ENCODE data around the gene RAB31. TPM values are rescaled to one million over a fixed set of nuclear protein-coding genes. Genes with fewer than 3 reads are reported as not detected.
A peak's percentile ranks its signal among the peaks of the same experiment; 100 is the strongest.

Gene RAB31
- total and polyA plus RNA-seq, 2 experiments from 2014 or later: 26.0 to 81.8 TPM

DNA sequence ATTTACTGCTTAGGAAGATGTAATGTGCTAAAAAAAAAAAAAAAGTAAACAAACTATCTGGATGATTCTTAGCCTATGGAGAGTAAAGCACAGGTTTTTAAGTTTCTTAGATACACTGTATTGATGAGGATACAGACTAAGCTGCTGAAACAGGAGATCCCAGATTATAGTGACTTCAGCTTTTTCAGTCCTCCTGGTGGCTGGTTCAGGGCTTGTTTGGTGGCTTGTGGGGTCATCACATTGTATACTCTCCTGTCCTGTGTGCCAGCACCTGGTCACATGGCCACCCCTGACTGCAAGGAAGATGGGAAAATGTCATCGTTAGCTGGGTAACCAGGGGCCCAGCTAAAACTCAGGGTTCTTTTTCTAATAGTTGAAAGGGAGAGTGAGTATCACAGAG is 31.4 kb downstream of the RAB31 start:
- no peak for DNase-seq (ENCODE audit: low spot score)
- no peak overlapping the region for H3K4me3 ChIP-seq
- H3K9me3 ChIP-seq (ENCODE audit: low read depth): no peaks in the 10 kb centered on the region
- H4K20me1 ChIP-seq (ENCODE audit: insufficient read depth, poor library complexity, severe bottlenecking): no peaks in the 10 kb centered on the region
- no peak overlapping the region for H3K4me2 ChIP-seq
- WGBS (ENCODE audit: low lambda C conversion rate, missing lambda C conversion rate): 90% methylated on average over 1 of the region's 1 CpG
- no peak overlapping the region for H3K27ac ChIP-seq
- peaks cover 3% of the 10 kb centered on the region for H3K79me2 ChIP-seq
- no peak for TF ChIP-seq EZH2phosphoT487 (IDR thresholded peaks at IDR 0.05; ENCODE audit: low read depth, severe bottlenecking, unreplicated experiment)
- TF ChIP-seq EZH2 (IDR thresholded peaks at IDR 0.05; ENCODE audit: borderline replicate concordance): no peak
- H2AFZ ChIP-seq: no peak overlapping the region
- no peaks in the 10 kb centered on the region for H3K36me3 ChIP-seq (replicated peaks; ENCODE audit: insufficient read depth, low read depth)
- H3K4me1 ChIP-seq (ENCODE audit: insufficient read depth): peaks cover 24% of the 10 kb centered on the region
- no peaks in the 10 kb centered on the region for H3K9me2 ChIP-seq (replicated peaks; ENCODE audit: insufficient read depth)
- H3K27me3 ChIP-seq: no peaks in the 10 kb centered on the region

DNA sequence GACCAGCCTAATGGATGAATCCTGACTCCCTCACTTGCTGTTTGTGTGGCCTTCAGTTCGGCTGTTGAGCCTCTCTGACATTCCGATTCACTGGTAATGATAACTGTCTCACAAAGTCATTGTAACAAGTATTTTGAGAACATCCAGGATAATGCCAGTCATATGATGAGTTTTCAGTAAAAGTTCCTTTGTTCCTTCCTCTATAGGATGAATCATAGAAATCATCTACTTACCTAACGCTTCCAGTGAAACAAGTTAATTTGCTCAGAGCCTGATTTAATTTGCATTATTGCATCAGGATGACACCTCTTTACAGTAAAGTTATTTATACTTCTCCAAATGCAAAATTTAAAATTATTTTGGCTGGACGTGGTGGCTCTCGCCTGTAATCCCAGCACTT is 32.0 kb downstream of the RAB31 start:
- Histone ChIP-seq H4K20me1 (ENCODE audit: insufficient read depth, poor library complexity, severe bottlenecking) (no peaks in the 10 kb centered on the region), H3K27me3 (no peaks in the 10 kb centered on the region), H3K4me1 (ENCODE audit: insufficient read depth) (peaks cover 22% of the 10 kb centered on the region), H3K9me2 (replicated peaks; ENCODE audit: insufficient read depth) (no peaks in the 10 kb centered on the region), H3K4me2 (no peak overlapping the region), H2AFZ (no peak overlapping the region), H3K9me3 (ENCODE audit: low read depth) (no peaks in the 10 kb centered on the region), H3K79me2 (peaks cover 3% of the 10 kb centered on the region), H3K36me3 (replicated peaks; ENCODE audit: insufficient read depth, low read depth) (no peaks in the 10 kb centered on the region), H3K4me3 (no peak overlapping the region), H3K27ac (no peak overlapping the region)
- DNase-seq (ENCODE audit: low spot score): no peak
- WGBS (ENCODE audit: low lambda C conversion rate, missing lambda C conversion rate): 91% methylated on average over 5 of the region's 5 CpGs
- TF ChIP-seq EZH2 (IDR thresholded peaks at IDR 0.05; ENCODE audit: borderline replicate concordance) (no peak), EZH2phosphoT487 (IDR thresholded peaks at IDR 0.05; ENCODE audit: low read depth, severe bottlenecking, unreplicated experiment) (no peak)
- TF ChIP-seq, protein P1, sequence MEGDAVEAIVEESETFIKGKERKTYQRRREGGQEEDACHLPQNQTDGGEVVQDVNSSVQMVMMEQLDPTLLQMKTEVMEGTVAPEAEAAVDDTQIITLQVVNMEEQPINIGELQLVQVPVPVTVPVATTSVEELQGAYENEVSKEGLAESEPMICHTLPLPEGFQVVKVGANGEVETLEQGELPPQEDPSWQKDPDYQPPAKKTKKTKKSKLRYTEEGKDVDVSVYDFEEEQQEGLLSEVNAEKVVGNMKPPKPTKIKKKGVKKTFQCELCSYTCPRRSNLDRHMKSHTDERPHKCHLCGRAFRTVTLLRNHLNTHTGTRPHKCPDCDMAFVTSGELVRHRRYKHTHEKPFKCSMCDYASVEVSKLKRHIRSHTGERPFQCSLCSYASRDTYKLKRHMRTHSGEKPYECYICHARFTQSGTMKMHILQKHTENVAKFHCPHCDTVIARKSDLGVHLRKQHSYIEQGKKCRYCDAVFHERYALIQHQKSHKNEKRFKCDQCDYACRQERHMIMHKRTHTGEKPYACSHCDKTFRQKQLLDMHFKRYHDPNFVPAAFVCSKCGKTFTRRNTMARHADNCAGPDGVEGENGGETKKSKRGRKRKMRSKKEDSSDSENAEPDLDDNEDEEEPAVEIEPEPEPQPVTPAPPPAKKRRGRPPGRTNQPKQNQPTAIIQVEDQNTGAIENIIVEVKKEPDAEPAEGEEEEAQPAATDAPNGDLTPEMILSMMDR (IDR thresholded peaks at IDR 0.05; ENCODE audit: poor library complexity): no peak

DNA sequence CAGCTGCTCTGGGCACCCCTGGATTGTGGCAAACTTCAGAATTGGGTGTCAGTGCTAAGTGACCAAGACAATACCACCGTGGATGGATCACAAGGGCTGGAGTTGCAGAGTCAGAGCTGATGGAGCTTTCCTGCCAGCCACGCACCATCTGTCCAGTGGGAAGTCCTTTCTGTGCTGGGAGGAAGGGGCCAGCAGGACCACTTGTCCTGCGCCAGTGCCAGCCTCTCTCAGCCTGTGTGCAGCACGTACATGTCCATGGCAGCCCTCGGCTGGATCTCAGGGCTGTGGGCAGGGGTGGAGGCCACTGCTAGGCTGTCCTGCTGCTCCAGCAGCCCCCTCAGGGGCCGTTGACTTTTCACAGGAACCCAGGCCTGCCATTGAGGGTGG is 33.3 kb downstream of the RAB31 start:
- H3K4me2 ChIP-seq: no peak overlapping the region
- peaks cover 22% of the 10 kb centered on the region for H3K4me1 ChIP-seq (ENCODE audit: insufficient read depth)
- no peaks in the 10 kb centered on the region for H3K36me3 ChIP-seq (replicated peaks; ENCODE audit: insufficient read depth, low read depth)
- no peak for DNase-seq (ENCODE audit: low spot score)
- H3K9me2 ChIP-seq (replicated peaks; ENCODE audit: insufficient read depth): no peaks in the 10 kb centered on the region
- no peak overlapping the region for H3K27ac ChIP-seq
- no peak overlapping the region for H2AFZ ChIP-seq
- H3K9me3 ChIP-seq (ENCODE audit: low read depth): no peaks in the 10 kb centered on the region
- TF ChIP-seq, protein P1 (IDR thresholded peaks at IDR 0.05; ENCODE audit: poor library complexity): no peak
- TF ChIP-seq EZH2phosphoT487 (IDR thresholded peaks at IDR 0.05; ENCODE audit: low read depth, severe bottlenecking, unreplicated experiment) (no peak), EZH2 (IDR thresholded peaks at IDR 0.05; ENCODE audit: borderline replicate concordance) (no peak)
- no peaks in the 10 kb centered on the region for H3K27me3 ChIP-seq
- H4K20me1 ChIP-seq (ENCODE audit: insufficient read depth, poor library complexity, severe bottlenecking): no peaks in the 10 kb centered on the region
- peaks cover 2% of the 10 kb centered on the region for H3K79me2 ChIP-seq
- H3K4me3 ChIP-seq: no peak overlapping the region
- 96% methylated on average over 6 of the region's 6 CpGs for WGBS (ENCODE audit: low lambda C conversion rate, missing lambda C conversion rate)

GRCh38 chr18:9741793-9742523 is 33.9 kb downstream of the RAB31 start:
- Histone ChIP-seq H3K36me3 (replicated peaks; ENCODE audit: insufficient read depth, low read depth) (no peaks in the 10 kb centered on the region), H3K4me1 (ENCODE audit: insufficient read depth) (peaks cover 22% of the 10 kb centered on the region), H2AFZ (no peak overlapping the region), H3K27me3 (no peaks in the 10 kb centered on the region), H3K4me2 (peak overlapping the region; percentile 61), H3K9me3 (ENCODE audit: low read depth) (no peaks in the 10 kb centered on the region), H4K20me1 (ENCODE audit: insufficient read depth, poor library complexity, severe bottlenecking) (no peaks in the 10 kb centered on the region), H3K27ac (peak overlapping the region; percentile 62), H3K4me3 (no peak overlapping the region), H3K9me2 (replicated peaks; ENCODE audit: insufficient read depth) (no peaks in the 10 kb centered on the region), H3K79me2 (peaks cover 2% of the 10 kb centered on the region)
- no peak for TF ChIP-seq EZH2 (IDR thresholded peaks at IDR 0.05; ENCODE audit: borderline replicate concordance)
- TF ChIP-seq EZH2phosphoT487 (IDR thresholded peaks at IDR 0.05; ENCODE audit: low read depth, severe bottlenecking, unreplicated experiment): no peak
- TF ChIP-seq, protein P1 (IDR thresholded peaks at IDR 0.05; ENCODE audit: poor library complexity): no peak
- no peak for DNase-seq (ENCODE audit: low spot score)
- 65% methylated on average over 20 of the region's 20 CpGs for WGBS (ENCODE audit: low lambda C conversion rate, missing lambda C conversion rate)
